COR-L47 (cell line): ENCODE results near the gene ACSM5.
"Not testable (repeated sequence)": the region's sequence is repeated elsewhere in the genome, so short reads cannot be mapped to it uniquely, and the experiment has no call there.

Source experiments
- DNase-seq: peaks from one replicate; lab custom pipeline; 2025; lab: John Stamatoyannopoulos, UW

The ACSM5 gene

GRCh38 chr16:20453633-20454032, 44.3 kb downstream of the ACSM5 start:
- not testable (repeated sequence) for DNase-seq

GRCh38 chr16:20459227-20459626, 49.9 kb downstream of the ACSM5 start:
- not testable (repeated sequence) for DNase-seq

- not testable (repeated sequence) for DNase-seq
Measured at GRCh38 chr16:20460313-20460712, 51.0 kb downstream of the ACSM5 start.

- DNase-seq = not testable (repeated sequence)
Measured at GRCh38 chr16:20468954-20469353, 59.6 kb downstream of the ACSM5 start.

GRCh38 chr16:20469930-20470329, 60.6 kb downstream of the ACSM5 start:
- not testable (repeated sequence) for DNase-seq

- not testable (repeated sequence) for DNase-seq
Measured at GRCh38 chr16:20470732-20471131, 61.4 kb downstream of the ACSM5 start.

GRCh38 chr16:20477188-20477744, 67.9 kb downstream of the ACSM5 start:
- DNase-seq = not testable (repeated sequence)

GRCh38 chr16:20483989-20484388, 74.7 kb downstream of the ACSM5 start:
- DNase-seq = not testable (repeated sequence)

- no peak for DNase-seq
Measured at GRCh38 chr16:20484726-20485125, 75.4 kb downstream of the ACSM5 start.

- DNase-seq = no peak
Measured at GRCh38 chr16:20485408-20485807, 76.1 kb downstream of the ACSM5 start.
